Coronary artery (tissue), 2 donors: ENCODE measurements around the gene ARID1B.

Experiments
- DNase-seq: peaks from one replicate; pipeline ENCODE4 v3.0.0-alpha.2; 2017; ENCODE audit warnings: low spot score
- H3K27ac ChIP-seq, 2 donors: fragments of 200-600 bp; sonication (generic); one replicate each; pipeline ENCODE4 v1.5.1; 2016 to 2019
- H3K4me3 ChIP-seq: fragments of 200-600 bp; sonication (generic); 2 replicates; pipeline ENCODE4 v1.5.1; 2016; ENCODE audit warnings: mild to moderate bottlenecking, moderate library complexity
- TF ChIP-seq, protein P1 (sequence below): fragments of 200-600 bp; sonication (generic); IDR thresholded peaks from one replicate; pipeline ENCODE4 v1.5.1; 2019; ENCODE audit warnings: antibody characterized with exemption

Gene ARID1B

DNA sequence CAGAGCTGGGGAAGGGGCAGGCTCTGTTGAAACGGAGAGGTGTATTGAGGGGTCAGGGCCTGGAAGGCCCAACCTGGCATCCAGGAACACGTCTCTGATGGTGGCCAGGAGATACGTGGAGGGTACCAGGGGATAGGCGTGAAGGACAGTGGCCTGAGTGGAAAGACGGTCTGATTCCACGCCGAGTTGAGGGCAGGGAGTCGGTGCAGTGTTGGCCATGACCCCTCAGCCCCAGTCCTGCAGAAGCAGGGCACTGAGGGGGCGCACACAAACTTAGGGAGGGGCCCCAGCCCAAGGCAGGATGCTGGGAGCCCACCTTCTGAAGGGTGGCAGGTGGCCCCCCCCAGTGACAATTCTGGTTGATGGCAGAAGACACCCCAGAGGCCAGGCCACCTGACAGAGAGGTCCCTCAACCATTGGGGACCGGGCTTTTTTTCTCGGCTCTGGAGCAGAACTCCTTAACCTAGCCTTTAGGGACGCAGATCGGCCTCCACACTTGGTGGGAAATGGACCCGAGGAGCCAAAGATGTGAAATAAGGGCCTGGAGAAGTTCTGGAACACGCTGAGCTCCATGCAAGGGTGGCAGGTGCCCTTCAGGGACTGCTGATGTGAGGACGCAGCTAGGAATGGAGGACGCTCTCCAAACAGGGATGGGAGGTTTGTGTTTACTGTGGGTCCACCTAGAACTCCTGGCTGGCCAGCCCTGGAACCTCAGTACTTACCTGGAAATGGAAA, 455.1 kb downstream of the ARID1B start:
- DNase-seq: no peak
- Histone ChIP-seq H3K27ac (no peak overlapping the region), H3K4me3 (no peak overlapping the region)
- TF ChIP-seq, protein P1, sequence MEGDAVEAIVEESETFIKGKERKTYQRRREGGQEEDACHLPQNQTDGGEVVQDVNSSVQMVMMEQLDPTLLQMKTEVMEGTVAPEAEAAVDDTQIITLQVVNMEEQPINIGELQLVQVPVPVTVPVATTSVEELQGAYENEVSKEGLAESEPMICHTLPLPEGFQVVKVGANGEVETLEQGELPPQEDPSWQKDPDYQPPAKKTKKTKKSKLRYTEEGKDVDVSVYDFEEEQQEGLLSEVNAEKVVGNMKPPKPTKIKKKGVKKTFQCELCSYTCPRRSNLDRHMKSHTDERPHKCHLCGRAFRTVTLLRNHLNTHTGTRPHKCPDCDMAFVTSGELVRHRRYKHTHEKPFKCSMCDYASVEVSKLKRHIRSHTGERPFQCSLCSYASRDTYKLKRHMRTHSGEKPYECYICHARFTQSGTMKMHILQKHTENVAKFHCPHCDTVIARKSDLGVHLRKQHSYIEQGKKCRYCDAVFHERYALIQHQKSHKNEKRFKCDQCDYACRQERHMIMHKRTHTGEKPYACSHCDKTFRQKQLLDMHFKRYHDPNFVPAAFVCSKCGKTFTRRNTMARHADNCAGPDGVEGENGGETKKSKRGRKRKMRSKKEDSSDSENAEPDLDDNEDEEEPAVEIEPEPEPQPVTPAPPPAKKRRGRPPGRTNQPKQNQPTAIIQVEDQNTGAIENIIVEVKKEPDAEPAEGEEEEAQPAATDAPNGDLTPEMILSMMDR: no peak

DNA sequence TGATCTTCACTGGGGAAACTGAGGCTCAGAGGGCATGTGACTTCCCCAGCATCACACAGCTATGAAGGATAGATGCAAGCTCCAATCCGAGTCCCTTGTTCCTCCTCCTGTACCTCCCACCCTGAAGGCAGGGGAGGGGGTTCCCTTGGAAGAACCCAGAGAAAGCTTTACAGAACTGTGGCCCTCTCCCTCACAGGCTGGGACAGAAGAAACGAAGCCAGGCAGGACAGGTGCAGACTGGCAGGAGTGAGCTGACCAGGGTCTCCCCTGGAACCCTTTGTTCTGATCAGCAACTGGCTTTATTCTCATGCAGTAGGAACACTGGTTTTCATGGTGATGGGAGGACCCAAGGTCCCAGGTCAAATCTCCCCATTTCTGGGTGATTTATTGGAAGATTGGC, 456.0 kb downstream of the ARID1B start:
- DNase-seq: no peak
- Histone ChIP-seq H3K27ac (no peak overlapping the region), H3K4me3 (no peak overlapping the region)
- TF ChIP-seq, protein P1: no peak

DNA sequence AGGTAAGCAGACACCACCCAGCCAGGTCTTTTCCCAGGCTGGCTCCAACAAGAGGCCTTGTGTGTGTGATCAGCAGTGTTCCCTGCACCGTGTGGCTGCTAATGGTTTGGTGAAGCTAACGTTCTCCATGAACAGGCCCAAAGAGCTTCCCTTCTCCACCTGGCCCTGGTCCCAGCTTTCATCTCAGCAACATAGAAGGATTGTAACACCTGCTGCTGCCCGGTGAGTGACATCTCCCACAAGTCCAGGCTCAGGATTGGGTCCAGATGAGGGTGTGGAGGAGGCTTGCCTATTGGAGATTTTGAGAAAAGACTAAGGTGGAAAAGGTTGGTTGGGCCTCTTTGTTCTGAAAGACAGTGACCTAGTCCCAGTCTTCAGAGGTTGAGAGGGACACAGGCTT, 456.5 kb downstream of the ARID1B start:
- TF ChIP-seq, protein P1: no peak
- no peak overlapping the region for H3K4me3 ChIP-seq
- H3K27ac ChIP-seq: no peak overlapping the region
- peak; percentile 52 for DNase-seq

DNA sequence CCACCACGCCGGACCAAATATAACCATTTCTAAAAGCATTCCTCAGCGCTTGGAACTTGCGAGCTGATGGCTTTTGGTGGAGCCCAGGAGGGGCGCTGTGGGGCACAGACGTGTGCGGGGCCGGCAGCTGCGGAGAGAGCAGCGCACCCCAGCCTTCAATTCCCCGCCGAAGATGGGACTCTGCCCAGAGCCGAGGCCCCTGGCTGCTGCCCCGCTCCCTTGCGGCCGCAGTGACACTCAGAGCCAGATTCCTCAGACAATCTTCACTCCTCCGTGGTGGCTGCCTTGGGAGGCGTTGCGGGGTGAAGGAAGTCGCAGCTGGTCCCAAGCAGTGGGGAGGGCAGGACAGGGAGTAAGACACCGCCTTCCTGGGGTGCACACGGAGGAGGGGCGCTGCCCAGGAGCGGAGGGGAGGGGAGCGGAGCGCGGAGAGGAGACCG, 458.4 kb downstream of the ARID1B start:
- Histone ChIP-seq H3K27ac (peak overlapping the region; percentile 87 to 94), H3K4me3 (peak overlapping the region; percentile 79)
- peak; percentile 86 for DNase-seq
- TF ChIP-seq, protein P1: peak; percentile 55

DNA sequence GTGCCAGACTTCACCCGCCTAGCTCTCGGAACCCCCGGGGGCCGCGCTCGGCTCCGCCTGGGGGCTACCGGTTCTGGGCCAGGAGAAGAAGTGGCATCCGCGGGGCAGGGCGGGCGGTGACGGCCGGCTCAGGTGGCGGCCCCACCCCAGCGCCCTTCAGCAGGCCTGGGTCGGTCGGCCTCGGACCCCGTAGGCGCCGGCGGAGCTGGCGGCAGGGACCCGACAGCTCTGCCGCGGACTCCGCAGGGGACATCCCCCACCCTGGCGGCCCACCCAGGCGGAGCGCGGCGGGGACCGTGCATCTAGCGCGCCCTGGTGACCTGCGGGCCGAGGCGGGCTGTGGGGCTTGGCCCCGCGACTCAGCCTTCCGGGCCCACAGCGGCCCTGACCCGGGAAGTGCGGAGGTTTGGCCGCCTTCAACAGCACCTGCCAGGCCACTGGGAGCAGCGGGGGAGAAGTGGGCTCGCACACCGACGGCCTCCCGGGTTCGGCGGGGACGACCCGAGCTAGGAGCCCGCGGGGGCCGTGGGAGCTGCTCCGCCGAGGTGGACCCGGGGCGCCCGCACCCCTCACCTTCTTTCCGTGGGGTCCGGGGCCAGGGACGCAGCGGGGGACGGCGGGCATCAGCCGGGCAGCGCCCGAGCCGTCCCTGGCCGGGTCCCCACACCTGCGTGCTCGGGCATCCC, 459.0 kb downstream of the ARID1B start:
- Histone ChIP-seq H3K4me3 (peak overlapping the region; percentile 79), H3K27ac (peak overlapping the region; percentile 87 to 94)
- peak; percentile 73 for DNase-seq
- TF ChIP-seq, protein P1: no peak

DNA sequence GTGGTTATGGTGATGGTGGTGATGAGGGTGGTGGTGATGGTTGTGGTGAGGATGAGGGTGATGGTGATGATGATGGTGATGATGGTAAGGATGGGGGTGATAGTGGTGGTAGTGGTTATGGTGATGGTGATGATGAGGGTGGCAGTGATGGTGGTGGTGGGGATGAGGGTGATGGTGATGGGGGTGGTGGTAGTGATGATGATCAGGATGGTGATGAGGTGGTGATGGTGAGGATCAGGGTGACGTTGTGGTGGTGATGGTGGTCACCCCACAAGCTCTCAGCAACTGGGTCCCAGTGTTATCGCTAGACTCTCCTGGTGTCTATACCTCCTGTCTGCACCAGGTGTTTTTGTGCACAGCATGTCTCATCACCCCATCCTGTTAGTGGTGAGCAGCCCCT, 461.2 kb downstream of the ARID1B start:
- Histone ChIP-seq H3K27ac (peak overlapping the region in 1 of 2 donors; percentile 93), H3K4me3 (no peak overlapping the region)
- DNase-seq: no peak
- TF ChIP-seq, protein P1: no peak

DNA sequence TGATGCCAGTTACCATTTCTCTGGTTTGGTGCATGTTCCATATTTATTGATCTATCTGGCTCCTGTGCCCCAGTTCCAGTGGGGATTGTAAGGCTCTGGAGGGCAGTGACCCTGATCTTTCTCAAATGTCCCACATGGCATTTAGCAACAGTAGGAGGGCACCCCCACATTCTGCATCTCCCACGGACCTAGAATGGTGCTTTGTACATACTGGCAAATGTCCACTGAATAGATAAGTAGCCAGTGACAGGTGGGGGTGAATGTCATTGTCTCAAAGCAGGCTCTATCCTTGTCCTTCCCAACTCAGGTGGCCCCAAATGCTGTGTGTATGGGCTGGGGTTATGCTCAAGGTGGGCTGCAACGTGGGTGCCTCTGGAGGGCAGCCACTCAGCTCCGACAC, 462.0 kb downstream of the ARID1B start:
- DNase-seq: no peak
- TF ChIP-seq, protein P1: no peak
- H3K4me3 ChIP-seq: no peak overlapping the region
- H3K27ac ChIP-seq: peak overlapping the region; percentile 87 to 93
